GM21367 (cell line): Measurements from ENCODE around the gene SLC7A4.
"Not testable (repeated sequence)": the region's sequence is repeated elsewhere in the genome, so short reads cannot be mapped to it uniquely, and the experiment has no call there.

Experiments used
- ATAC-seq: cut with Tn5 transposase; IDR thresholded peaks from one replicate; pipeline ENCODE4 v1.9.1; 2021; ENCODE audit not compliant: unreplicated experiment

Gene SLC7A4

GRCh38 chr22:21022955-21023614 is 9.3 kb downstream of the SLC7A4 start:
- no peak for ATAC-seq

GRCh38 chr22:21022507-21022906 is 9.9 kb downstream of the SLC7A4 start:
- ATAC-seq, result no peak

GRCh38 chr22:21020802-21021429 is 11.4 kb downstream of the SLC7A4 start:
- ATAC-seq, result no peak

GRCh38 chr22:21018314-21018713 is 14.0 kb downstream of the SLC7A4 start:
- no peak for ATAC-seq

- ATAC-seq, result no peak
Measured at GRCh38 chr22:21016644-21017420, 15.5 kb downstream of the SLC7A4 start.

- no peak for ATAC-seq
Measured at GRCh38 chr22:21015466-21016006, 16.8 kb downstream of the SLC7A4 start.

GRCh38 chr22:21014726-21015465 is 17.5 kb downstream of the SLC7A4 start, which contains the start of gene P2RX6:
P2RX6 (plus strand) TSS chr22:21015165; CDS start chr22:21015175, 10 bp downstream.
- ATAC-seq, result no peak

- no peak for ATAC-seq
Measured at GRCh38 chr22:21014202-21014725, 18.1 kb downstream of the SLC7A4 start.

GRCh38 chr22:21013657-21014201 is 18.6 kb downstream of the SLC7A4 start:
- no peak for ATAC-seq

GRCh38 chr22:21012446-21013407 is 19.6 kb downstream of the SLC7A4 start:
- no peak for ATAC-seq

- no peak for ATAC-seq
Measured at GRCh38 chr22:21010426-21011113, 21.8 kb downstream of the SLC7A4 start.

- ATAC-seq, result no peak
Measured at GRCh38 chr22:21009638-21010425, 22.5 kb downstream of the SLC7A4 start.

GRCh38 chr22:21009208-21009607 is 23.2 kb downstream of the SLC7A4 start:
- ATAC-seq, result not testable (repeated sequence)

- ATAC-seq, result no peak
Measured at GRCh38 chr22:21003782-21004181, 28.6 kb downstream of the SLC7A4 start.

- peak; percentile 74 for ATAC-seq
Measured at GRCh38 chr22:21001601-21002325, 30.6 kb downstream of the SLC7A4 start, which contains the start of gene THAP7. THAP7 (minus strand) TSS chr22:21002118; CDS start chr22:21001911, 207 bp downstream.

- ATAC-seq, result no peak
Measured at GRCh38 chr22:21000987-21001600, 31.3 kb downstream of the SLC7A4 start.
